ENCODE results near the gene IMPG2. TPM values are rescaled to one million over a fixed set of nuclear protein-coding genes. Genes with fewer than 3 reads are reported as not detected.

Gene IMPG2
- total RNA-seq: under 1 TPM in 3 of 4 donors, not detected in 1; 0.05 to 0.13 (median 0.11) TPM

DNA sequence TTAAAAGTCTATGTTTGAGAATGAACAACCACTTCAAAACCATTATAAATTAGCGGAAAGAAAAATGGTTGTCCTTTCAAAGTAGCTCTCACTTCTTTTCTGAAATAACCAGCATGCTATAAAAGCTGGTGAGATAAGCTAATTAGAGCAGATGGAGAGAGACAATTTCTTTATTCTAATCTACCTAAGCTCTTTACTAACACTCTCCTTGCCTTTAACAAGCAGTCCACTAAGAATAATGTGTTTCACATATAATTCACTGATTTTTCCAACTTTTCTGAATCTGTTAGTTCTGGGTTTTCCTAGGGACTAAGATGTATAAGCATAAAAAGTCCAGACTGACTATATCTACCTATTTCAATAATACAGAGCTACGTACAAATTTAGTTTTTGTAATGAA lies at the start of gene IMPG2:
Gene IMPG2, minus strand, starts transcription at position 101 of the 400 bp plus-strand sequence. CDS start 203 bp downstream, outside the sequence.
- 97 to 98% methylated on average over 2 of the region's 2 CpGs for WGBS, 2 donors
- no peak within 1 kb of the TSS for H3K4me3 ChIP-seq (ENCODE audit: low read depth, poor library complexity, severe bottlenecking)
- TF ChIP-seq, protein P1, sequence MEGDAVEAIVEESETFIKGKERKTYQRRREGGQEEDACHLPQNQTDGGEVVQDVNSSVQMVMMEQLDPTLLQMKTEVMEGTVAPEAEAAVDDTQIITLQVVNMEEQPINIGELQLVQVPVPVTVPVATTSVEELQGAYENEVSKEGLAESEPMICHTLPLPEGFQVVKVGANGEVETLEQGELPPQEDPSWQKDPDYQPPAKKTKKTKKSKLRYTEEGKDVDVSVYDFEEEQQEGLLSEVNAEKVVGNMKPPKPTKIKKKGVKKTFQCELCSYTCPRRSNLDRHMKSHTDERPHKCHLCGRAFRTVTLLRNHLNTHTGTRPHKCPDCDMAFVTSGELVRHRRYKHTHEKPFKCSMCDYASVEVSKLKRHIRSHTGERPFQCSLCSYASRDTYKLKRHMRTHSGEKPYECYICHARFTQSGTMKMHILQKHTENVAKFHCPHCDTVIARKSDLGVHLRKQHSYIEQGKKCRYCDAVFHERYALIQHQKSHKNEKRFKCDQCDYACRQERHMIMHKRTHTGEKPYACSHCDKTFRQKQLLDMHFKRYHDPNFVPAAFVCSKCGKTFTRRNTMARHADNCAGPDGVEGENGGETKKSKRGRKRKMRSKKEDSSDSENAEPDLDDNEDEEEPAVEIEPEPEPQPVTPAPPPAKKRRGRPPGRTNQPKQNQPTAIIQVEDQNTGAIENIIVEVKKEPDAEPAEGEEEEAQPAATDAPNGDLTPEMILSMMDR (IDR thresholded peaks at IDR 0.05): no peak
- no peak for TF ChIP-seq POLR2A (IDR thresholded peaks at IDR 0.05)
- DNase-seq (ENCODE audit: low spot score in 2 of 2): no peak
- intact Hi-C loops (cut with DNase I; ENCODE audit: low total_unique reads): no loop called here

DNA sequence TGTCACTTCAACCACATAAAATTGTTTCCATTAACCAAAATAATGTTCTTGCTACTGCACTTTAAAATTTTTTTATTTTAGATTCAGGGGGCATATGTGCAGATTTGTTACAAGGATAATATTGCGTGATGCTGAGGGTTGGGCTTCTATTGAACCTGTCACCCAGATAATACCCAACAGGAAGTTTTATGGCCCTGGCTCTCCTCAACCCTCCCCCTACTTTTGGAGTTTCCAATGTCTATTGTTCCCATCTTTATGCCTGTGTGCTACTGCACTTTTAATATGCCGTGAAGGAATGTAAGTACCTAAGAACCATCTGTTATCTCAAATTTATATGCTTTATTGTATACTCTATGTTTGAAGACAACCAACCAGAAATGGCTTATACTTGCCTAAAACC lies 42.0 kb upstream of the IMPG2 start:
- no peak for TF ChIP-seq POLR2A (IDR thresholded peaks at IDR 0.05)
- TF ChIP-seq, protein P1 (IDR thresholded peaks at IDR 0.05): no peak
- H3K4me3 ChIP-seq (ENCODE audit: low read depth, poor library complexity, severe bottlenecking): no peak overlapping the region
- DNase-seq (ENCODE audit: low spot score in 2 of 2): no peak
- 90 to 96% methylated on average over 2 of the region's 2 CpGs for WGBS, 2 donors
- intact Hi-C loops (cut with DNase I; ENCODE audit: low total_unique reads): no loop called here

DNA sequence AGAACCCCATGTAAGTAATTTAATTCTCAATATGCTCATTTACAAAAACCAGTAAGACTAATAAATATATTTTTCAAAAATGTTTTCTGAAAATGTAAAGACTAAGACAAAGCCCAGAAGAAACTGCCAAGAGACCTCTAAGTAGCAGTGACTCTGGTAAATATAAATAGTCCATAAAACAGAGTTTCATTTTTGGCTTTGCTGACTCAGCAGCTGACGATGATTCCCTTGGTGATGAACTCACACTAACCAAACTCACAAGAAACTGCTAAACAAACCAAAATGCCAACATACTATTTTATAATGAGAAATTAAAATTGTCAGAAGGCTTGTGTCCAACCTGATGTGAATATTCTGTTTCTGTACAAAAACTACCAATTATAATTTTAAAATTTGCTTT lies 31.5 kb upstream of the IMPG2 start:
- TF ChIP-seq, protein P1 (IDR thresholded peaks at IDR 0.05): no peak
- TF ChIP-seq POLR2A (IDR thresholded peaks at IDR 0.05): no peak
- 63 to 71% methylated on average over 1 of the region's 1 CpG for WGBS, 2 donors
- intact Hi-C loops (cut with DNase I; ENCODE audit: low total_unique reads): no loop called here
- no peak overlapping the region for H3K4me3 ChIP-seq (ENCODE audit: low read depth, poor library complexity, severe bottlenecking)
- DNase-seq (ENCODE audit: low spot score in 2 of 2): no peak

DNA sequence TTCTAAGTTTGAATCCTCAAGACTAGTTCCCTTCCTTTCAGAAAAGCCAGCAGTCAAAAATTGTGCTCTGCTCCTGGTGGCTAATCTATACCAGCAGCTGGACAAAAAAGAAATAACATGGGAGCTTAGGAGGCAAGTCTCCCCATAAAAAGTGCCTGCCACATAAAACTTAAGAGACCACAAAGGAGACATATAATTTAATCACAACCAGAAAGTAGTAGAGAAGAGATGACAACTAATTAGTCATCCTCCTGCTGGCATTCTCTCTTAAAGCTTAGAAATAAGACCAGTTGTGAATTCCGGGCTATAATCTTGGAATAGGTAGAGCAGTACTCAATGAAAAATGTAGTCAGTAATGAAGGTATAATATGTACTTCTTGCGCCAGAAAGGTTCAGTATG lies 20.2 kb upstream of the IMPG2 start:
- H3K4me3 ChIP-seq (ENCODE audit: low read depth, poor library complexity, severe bottlenecking): no peak overlapping the region
- WGBS, 2 donors: 67 to 95% methylated on average over 2 of the region's 2 CpGs
- TF ChIP-seq, protein P1 (IDR thresholded peaks at IDR 0.05): no peak
- no peak for TF ChIP-seq POLR2A (IDR thresholded peaks at IDR 0.05)
- intact Hi-C loops (cut with DNase I; ENCODE audit: low total_unique reads): no loop called here
- no peak for DNase-seq (ENCODE audit: low spot score in 2 of 2)

DNA sequence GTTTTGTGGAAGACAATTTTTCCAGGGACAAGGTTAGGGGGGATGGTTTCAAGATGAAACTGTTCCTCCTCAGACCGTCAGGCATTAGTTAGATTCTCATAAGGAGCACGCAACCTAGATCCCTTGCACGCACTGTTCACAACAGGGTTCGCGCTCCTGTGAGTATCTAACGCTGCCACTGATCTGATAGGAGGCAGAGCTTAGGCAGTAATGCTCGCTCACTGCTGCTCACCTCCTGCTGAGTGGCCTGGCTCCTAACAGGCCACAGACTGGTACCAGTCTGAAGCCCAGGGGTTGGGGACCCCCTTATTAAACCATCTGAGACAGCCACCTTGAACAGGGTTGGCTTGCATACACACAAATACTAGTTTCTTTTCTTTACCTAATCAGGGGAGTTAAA lies 13.5 kb upstream of the IMPG2 start:
- no peak for TF ChIP-seq POLR2A (IDR thresholded peaks at IDR 0.05)
- no peak for DNase-seq (ENCODE audit: low spot score in 2 of 2)
- 90 to 95% methylated on average over 7 of the region's 7 CpGs for WGBS, 2 donors
- no peak overlapping the region for H3K4me3 ChIP-seq (ENCODE audit: low read depth, poor library complexity, severe bottlenecking)
- intact Hi-C loops (cut with DNase I; ENCODE audit: low total_unique reads): no loop called here

DNA sequence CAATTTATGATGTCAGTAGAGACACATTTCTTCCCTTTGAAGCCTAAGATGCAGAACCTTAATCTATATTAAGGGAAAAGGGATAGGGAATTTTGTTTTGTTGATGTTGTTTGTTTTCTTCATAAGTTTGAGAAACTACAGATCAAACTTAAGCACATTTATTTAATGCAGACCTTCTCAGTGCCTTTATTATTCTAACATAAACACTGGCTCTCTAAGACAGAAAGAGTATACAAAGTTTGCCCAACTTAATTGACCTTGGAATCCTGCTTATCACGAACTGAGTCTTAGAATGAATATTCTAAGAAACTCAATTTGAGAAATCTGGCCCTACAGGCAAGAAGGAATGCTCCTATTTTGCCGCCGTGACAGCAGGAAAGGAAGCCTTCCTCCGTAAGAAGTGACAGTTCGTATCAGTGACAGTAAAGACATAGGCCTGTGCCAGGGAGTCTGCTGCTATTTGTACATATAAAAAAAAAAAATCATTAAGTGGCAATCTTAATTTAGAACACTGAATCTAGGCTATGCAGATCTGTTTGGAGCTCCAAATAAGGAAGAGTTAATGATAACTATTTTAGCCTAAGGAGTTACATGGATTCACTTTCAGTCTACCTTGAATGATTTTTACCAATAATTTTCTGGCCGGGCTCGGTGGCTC lies 8.8 kb upstream of the IMPG2 start:
- no peak for DNase-seq (ENCODE audit: low spot score in 2 of 2)
- no peak overlapping the region for H3K4me3 ChIP-seq (ENCODE audit: low read depth, poor library complexity, severe bottlenecking)
- WGBS, 2 donors: 94 to 97% methylated on average over 7 of the region's 7 CpGs
- intact Hi-C loops (cut with DNase I; ENCODE audit: low total_unique reads): no loop called here
- TF ChIP-seq, protein P1 (IDR thresholded peaks at IDR 0.05): no peak
- no peak for TF ChIP-seq POLR2A (IDR thresholded peaks at IDR 0.05)

Measured in lower leg skin (tissue), 4 donors.